Measurements from ENCODE around the gene STAT3.

DNA sequence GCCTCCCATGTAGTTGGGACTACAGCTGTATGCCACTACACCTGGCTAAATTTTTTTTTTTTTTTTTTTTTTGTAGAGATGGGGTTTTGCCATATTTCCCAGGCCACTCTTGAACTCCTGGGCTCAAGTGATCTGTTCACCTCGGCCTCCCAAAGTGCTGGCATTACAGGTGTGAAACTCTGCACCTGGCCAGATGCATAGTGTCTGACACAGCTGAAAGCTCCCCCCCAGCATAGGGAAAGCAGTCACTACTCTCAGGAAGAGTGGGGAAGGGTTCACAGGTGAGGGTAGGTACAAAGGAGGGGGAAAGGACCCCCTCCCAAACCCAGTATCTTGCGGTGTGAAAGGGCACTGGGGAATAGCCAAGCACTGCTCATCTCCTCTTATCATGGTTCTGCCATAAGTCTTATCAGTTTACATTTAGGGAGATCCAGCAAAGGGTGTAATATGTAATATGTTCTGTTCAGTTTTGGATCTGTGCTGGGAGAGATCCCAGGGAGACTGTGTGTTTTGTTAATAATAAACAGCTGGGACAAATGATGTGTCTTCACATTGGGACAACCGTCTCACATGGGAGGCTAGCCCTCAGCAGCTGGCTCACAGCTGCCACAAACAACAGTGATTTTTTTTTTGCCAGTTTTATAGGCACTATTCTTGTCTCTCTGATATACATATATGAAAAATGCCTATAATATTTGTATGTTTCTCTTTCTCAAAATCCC is 41.6 kb upstream of the STAT3 start:
- TF ChIP-seq, protein P1, sequence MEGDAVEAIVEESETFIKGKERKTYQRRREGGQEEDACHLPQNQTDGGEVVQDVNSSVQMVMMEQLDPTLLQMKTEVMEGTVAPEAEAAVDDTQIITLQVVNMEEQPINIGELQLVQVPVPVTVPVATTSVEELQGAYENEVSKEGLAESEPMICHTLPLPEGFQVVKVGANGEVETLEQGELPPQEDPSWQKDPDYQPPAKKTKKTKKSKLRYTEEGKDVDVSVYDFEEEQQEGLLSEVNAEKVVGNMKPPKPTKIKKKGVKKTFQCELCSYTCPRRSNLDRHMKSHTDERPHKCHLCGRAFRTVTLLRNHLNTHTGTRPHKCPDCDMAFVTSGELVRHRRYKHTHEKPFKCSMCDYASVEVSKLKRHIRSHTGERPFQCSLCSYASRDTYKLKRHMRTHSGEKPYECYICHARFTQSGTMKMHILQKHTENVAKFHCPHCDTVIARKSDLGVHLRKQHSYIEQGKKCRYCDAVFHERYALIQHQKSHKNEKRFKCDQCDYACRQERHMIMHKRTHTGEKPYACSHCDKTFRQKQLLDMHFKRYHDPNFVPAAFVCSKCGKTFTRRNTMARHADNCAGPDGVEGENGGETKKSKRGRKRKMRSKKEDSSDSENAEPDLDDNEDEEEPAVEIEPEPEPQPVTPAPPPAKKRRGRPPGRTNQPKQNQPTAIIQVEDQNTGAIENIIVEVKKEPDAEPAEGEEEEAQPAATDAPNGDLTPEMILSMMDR (IDR thresholded peaks at IDR 0.05; ENCODE audit: low read depth, low read length) = no peak
- TF ChIP-seq, protein P2, sequence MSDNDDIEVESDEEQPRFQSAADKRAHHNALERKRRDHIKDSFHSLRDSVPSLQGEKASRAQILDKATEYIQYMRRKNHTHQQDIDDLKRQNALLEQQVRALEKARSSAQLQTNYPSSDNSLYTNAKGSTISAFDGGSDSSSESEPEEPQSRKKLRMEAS (IDR thresholded peaks at IDR 0.05; ENCODE audit: low read depth, low read length) = no peak
